GM18502 (cell line): ENCODE results near the gene KATNAL2.
"Not testable (repeated sequence)": the region's sequence is repeated elsewhere in the genome, so short reads cannot be mapped to it uniquely, and the experiment has no call there.

Experiments
- ATAC-seq: cut with Tn5 transposase; IDR thresholded peaks from one replicate; pipeline ENCODE4 v1.9.1; 2021; ENCODE audit warnings: mild to moderate bottlenecking; ENCODE audit not compliant: unreplicated experiment, poor library complexity

Gene KATNAL2

DNA sequence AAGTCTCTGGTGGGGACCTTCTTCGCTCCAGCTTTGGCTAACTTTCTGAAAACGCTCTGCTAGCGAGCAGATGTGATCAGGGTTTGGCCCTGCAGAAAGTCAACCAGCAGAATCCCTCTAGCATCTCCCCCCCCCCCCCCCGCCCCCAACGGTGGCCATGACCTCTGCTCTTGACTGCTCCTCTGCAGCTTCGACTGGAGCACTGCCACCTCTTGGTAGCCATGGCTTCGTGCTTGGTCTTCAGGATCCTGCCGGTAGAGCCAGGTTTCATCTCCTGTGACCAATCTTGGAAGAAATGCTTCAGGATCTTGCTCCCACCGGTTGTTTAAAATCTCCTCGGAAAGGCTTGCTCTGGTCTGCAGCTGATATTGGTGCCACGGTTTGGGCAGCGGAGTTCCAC lies 113.5 kb downstream of the KATNAL2 start:
- ATAC-seq, result not testable (repeated sequence)

DNA sequence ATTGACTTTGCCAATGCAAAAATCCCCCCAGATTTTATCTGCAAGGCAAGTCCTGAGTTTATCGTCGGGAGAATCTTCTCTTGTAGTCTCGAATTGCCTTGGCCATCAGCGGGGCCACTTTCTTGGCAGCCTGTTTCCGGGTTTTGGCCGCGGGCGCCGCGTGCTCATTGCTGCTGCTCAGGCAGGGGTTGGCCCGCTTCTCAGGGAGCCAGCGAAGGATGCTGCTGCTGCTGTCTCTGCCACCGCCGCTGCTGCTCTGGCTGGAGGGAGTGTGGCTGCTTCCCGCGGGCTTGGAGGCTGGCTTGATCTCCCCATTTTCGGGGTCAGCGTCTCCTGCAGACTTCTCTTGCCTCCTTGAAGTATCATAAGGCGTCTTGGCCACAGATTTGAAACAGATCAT lies 115.5 kb downstream of the KATNAL2 start:
- no peak for ATAC-seq

DNA sequence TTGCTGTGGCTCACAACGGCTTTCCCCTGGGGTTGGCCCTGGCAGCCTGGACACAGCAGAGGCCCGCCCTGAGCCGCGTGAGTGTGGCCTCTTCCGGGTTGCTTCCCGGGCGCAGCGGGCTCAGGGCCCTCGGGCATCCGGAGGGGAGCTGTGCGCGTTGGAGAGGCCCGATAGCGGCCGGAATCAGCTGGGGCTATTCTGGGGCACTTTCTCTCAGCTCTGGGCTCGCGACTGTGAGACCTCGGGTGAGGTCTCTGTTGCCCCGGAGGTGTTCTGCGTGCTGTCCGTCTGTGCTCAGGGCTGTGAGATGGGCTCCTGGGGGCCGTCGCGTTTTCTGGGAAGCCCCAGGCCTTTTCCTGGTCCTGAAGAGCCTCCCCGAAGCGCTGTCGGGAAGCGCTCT lies 117.2 kb downstream of the KATNAL2 start:
- ATAC-seq, result not testable (repeated sequence)

DNA sequence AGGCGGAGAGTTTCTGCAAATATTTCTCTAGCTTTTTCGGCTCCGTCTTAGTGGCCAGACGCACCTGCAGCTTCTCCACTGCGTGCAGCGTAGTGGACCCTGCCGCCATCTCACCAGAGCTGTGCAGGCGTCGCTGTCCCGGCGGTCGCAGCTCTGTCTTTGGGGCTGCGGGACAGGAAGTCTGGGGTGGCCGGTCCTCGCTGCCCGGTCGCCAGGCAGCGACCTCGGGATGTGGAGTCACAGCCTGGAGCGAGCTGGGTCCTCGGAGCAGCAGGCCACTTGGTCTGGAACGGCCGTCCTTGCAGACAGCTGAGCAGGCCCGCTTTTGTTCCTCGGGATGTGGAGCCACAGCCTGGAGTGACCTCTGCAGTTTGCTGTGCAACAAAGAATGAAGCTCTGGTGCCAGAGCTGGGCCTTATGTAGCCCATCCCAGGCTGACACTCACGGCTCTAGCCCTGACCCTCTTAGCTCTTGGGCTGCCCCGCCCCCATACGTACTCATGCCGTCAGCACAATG lies 117.8 kb downstream of the KATNAL2 start, which contains the start of gene ELOA2:
ELOA2 (minus strand) TSS at position 466 of the 516 bp plus-strand sequence; CDS start at position 109, 357 bp downstream.
- no peak for ATAC-seq

DNA sequence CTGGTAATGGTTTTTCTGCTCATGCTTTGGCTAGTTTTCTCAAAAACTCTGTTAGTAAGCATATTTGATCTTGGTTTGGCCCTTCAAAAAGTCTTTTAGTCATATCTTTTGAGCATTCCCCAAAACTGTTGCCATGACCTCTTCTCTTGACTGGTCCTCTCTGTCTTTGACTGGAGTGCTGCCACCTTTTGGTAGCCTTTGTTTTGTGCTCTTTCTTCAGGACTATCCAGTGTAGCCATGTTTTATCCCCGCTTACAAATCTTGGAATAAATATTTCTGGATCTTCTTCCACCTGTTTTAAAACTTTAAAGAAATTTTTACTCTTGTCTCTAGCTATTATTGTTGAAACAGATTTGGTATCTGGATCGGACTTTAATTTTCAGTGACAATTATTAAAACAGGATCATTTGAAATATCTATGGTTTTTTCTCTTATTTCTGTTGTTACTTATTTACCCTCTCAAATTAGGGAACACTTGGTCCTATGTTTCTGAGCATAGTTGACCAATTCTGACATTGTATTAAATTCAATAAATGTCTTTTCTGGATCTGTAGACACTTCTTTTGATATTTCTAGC lies 119.0 kb downstream of the KATNAL2 start:
- ATAC-seq, result no peak

DNA sequence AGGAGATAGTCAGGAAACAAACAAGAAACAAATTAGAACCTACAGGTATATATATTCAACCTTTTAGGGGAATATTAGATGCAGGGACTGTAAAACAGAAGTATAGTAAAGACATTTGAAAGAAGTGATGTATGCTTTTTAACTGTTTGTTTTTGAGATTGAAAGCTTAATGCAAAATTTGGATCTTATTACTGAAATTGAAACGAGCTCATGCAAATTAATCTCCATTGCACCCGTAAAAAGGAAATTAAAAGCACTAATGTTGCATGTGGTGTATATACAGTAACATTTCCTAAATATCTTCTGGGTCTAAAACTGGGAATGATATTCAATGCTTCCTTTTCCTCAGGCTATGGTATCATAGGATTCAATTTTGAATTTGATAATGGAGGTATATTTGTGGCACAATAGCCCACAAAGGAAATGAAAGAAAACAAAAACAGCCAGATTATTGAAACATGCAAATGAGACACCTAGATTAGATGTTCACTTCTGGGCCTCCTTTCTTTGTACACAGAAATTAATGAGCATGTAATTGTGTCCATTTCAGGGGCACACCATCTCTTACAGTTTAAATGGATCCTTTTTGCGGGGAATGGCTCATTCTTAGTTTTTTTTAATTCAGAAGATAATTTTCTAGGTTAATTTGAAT lies 119.7 kb downstream of the KATNAL2 start:
- no peak for ATAC-seq

DNA sequence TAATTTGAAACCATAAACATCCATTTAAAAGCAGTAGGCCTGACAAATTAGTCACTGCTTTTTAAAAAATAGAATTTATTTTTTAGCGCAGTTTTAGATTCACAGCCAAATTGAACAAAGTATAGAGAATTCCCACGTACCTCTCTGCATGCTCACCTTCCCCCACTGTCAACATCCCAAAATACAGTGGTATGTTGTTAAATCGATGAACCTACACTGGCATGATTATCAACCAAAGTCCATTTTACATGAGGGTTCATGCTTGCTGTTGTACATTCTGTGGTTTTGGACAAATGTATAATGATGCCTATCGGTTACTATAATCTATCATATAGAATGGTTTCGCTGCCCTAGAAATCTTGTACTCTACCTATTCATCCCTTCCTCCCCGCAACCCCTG lies 123.6 kb downstream of the KATNAL2 start:
- no peak for ATAC-seq

DNA sequence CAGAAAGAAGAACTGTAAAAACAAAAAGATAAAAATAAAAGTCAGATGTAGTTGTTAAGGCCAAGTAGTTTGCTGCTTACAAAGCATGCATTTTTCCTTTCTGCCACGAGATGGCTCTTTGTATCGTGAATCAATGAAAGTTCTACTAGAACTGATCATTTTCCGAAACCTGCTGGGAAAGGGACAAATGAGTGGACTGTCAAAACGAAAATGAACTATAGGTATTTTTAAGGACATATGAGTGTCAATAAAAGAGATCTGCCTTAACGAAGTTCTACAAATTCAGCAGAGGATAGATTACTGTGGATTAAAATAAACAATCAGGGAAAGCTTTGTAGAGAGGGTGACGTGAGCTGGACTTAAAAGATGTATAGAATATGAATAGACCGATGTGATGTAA lies 133.1 kb downstream of the KATNAL2 start:
- ATAC-seq, result no peak

DNA sequence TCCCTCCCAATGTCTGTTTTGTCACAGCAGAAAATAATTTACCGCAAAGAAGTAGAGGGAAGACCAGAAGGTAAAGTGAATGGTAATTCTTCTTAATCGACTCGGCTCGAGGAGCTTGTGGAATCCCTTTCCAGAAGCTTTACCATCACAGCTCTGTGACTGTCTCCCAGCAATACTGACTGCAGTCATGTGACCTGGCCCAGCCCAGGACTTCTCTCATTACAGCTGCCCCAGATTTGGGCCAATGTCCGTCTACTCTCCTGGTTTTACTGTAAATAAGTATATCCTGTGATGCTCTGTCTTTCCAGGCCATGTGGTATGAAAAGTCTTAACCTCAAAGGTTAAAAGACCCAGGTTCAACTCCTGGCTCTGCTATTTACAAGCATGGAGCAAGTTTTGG lies 137.0 kb downstream of the KATNAL2 start:
- no peak for ATAC-seq

DNA sequence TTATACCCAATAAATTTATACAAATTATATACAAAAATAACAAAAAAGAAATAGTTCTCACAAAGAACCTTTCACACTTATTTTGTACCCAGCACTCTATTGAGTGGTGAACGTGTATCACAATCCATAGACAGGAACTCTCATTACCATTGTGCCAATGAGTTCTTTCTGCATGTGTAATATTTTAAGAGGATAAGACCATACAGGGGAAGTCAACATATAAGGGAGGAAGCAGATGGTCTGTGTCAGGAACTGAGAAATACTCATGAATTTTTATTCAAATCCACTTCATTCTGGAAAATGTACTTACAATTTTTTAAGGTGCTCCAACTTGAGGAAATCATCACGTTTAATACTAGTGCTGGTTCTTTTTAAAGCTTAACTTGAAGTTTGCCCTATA lies 145.1 kb downstream of the KATNAL2 start:
- no peak for ATAC-seq

DNA sequence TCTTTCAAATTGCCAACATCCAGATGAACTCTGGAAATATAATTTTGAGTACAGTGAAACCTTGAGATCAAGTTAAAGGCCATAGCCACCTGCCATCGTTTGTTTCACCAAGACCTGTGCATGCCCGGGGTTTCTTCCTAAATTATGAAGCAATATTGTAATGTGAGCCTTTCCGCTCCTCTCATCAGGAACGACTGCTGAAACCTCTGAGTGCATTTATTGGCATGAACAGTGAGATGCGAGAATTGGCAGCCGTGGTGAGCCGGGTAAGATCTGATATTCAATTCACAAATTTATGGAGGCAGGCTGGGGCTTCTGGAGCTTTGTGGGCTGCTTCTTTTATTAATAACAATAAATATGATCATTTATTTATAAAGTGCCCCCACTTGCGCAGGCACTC lies 145.7 kb downstream of the KATNAL2 start:
- no peak for ATAC-seq

DNA sequence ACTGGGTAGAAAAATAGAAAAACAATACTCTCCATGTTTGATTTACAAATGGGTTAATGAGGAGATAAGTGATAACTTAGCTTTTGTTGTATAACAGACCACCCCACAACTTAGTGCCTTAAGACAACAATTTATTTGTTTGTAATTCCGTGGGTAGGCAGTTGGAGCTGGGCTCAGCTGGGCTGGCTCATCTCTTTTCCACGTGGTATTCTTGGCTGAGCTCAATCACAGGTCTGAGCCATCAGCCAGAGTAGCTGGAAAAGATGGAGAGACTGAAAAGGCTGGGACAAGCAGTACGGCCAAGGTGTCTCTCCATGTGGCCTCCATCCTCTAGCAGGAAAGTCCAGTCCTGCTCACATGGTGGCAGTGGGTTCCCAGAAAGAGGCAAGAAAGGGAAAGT lies 150.2 kb downstream of the KATNAL2 start:
- no peak for ATAC-seq

DNA sequence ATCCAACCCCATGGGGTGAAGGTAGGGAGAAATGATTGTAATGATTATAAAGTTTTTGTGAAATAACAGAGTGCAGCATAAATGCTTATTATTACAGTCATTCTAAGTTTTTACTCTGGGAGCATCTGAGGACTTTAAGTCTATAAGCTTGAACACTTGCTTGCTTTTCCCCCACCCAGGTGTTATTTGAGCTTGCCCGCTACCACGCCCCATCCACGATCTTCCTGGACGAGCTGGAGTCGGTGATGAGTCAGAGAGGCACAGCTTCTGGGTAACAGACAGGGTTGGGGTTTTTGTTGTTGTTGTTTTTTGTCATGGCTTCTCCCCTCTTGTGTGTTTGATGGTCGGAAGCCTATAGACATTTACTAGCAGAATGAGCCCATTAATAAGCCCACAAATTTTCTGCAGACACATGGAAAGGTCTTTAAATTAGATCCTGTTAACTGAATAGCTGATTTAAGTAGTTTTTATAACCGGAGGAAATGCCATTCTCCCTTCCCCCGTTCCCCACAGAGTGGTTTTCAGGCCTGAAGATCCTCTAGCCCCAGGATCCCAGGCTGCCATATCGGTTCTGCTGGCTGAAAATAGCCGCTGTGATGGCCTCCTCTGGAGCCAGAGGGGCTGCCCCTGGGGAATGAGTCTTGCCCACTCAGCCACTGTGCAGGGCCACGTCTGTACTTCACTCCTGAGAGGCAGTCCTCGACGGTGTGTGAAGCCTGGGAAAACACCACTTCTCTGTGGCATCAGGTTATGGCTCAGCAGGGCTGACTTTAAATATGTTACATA lies 157.9 kb downstream of the KATNAL2 start:
- ATAC-seq, result no peak

DNA sequence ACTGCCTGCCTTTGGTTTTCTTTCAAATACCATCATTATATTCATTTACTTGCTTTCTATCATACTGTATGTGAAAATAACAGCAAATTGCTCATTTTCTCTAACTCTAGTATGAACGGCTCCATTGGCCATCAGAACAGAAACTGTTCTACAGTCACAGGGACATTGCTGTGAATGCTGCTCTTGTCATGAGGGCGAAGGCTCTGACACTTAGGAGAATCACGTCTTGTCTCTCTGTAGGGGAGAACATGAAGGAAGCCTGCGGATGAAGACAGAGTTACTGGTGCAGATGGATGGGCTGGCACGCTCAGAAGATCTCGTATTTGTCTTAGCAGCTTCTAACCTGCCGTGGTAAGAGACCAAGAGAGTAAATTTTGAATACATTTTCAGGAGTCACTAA lies 159.7 kb downstream of the KATNAL2 start:
- no peak for ATAC-seq

DNA sequence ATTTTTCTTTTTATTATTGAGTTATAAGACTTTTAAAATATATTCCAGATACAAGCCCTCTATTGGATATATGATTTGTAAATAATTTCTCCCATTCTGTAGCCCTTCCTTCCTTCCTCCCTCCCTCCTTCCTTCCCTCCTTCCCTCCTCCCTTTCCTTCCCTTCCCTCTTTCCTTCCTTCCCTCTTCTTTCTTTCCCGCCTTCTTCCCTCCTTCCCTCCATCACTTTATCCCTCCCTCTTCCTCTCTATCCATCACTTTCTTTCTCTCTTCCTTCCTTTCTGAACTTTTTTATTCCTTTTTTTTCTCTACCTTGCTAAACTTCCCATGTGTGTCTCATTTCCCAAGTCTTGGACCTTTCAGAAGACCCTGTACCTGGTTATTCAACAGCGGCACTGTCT lies 163.5 kb downstream of the KATNAL2 start:
- no peak for ATAC-seq

DNA sequence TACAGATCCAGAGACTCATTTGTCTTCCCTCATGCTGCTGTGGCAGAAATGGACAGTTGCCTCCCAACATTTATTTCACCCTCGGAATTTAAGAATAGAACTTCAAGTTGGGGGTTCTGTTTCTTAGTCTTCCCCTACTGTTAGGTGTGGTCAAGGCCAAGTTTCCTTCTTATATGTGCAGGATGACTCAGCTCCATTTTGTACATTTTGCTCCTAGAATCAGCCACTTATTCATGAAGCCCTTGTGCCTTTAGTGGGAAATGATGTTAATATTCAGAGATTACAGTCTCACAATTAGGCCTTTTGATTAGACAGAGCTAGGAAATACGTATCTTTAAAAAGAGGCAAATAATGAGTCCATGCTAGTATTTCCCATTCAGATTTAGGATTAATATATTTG lies 164.2 kb downstream of the KATNAL2 start:
- no peak for ATAC-seq

DNA sequence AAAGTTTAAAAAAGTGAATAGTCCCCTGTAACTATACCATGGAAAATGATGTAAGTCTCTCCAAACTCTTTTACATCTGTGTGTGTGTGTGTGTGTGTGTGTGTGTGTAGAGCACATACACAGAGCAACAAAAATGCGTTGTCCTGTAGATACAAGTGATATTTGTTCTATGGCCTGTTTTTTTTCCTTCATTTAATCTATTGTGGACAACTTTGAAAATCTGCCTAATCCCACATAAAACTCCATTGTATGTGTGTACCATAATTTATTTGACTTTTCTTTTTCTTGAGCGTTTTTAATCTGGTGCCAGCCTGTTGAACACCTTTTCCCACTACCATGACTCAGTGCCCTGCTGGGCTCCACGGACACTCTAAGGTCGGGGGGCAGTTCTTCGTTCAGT lies 170.3 kb downstream of the KATNAL2 start:
- no peak for ATAC-seq

DNA sequence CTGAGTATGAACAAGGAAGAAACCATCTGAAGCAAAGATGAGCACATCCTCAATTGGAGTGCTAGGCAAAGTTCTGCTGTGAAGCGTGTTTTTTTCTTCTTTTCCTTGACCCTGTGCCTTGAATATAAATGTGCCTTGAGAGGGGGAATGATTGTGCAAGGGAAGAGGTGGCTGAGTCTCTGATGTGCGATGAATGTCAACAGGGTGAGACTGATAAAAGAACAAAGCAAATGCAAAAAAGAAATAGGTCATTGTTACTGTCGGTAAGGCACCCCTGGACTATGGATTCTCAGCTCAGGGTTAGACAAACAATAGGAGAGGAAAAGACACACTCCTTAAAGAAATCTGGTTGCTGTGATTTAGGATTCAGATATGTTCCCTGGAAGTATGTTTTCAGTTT lies 178.4 kb downstream of the KATNAL2 start:
- no peak for ATAC-seq

DNA sequence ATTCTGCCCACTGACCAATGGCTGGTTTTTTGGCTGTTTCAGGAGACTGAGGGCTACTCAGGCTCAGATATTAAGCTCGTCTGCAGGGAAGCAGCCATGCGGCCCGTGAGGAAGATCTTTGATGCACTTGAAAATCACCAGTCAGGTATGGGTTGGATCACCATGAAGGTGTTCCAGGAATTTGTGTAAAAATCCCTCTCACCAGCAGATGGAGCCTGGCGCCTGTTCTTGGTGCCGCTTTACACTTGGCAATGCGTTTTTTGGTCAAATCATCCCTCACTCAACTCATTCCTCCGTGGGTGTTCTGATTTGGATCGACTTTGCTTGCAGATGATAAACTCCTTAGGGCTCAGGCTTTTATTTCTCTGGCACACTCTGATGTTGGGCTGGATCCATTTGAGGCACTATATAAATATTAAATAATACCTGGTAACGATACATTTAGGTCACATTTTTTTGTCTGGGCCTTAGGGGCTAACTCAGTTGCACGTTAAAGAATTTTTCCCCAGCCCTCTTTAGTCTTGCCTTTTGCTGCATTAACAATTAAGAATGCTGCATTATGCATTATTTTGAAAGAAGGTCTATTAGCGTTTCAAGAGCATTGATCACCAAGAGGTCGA lies 182.9 kb downstream of the KATNAL2 start:
- ATAC-seq, result peak; percentile 53

DNA sequence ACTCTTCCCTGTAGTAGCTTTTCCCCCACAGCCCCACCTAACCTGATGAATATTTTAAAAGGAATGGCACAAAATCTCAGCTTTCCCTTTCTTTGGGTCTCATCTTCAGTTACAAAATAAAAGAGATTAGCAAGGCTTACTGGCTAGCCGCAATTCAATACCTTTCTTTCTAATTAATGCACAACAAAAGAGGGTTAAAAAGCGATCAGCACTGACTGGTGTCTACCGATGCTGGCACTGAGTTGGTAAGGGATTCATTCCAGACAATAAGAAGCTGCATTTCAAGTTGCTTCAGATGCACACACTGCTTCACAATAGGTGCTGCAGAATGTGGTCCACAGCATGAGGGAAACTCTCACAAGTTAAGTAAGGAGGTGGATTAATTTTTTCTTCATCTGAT lies 191.0 kb downstream of the KATNAL2 start:
- ATAC-seq, result no peak

DNA sequence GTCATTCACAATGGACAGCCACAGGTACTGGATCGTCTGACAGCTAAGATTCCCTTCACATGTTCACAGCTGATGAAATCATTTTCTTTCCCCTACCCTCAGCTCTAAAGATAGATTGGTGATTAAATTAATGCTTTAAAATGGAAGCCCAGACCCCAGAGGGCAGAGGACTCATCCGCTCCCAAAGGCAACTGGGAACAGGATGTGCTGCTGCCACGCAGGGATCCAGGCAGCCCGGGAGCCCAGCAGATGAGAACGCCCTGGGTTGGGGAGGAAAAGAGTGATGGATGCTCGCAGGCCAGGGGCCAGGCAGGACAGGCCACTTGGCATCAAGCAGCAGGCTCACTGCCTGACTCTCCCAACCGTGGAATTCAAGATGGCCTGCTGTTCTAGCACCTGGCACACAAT lies 191.6 kb downstream of the KATNAL2 start:
- ATAC-seq, result no peak
